Endothelial cell of umbilical vein (primary cell): ENCODE results near the gene TULP1. TPM values are rescaled to one million over a fixed set of nuclear protein-coding genes. Genes with fewer than 3 reads are reported as not detected.

ENCODE experiments used
- BruUV-seq: library from RNA; stranded (reverse); fragments of 400-500 nt; replicated peaks from 2 replicates; lab custom pipeline; 2021; lab: Mats Ljungman, UMichigan
- CTCF ChIA-PET: fragments of 300-600, 350-600 bp; sonication (Branson Sonifier 250); formaldehyde crosslinking; loops from one replicate; lab custom pipeline; 2021; ENCODE audit warnings: antibody characterized with exemption, inconsistent platforms; lab: Charles Lee
- POLR2A ChIA-PET: fragments of 300-600, 350-600 bp; sonication (Branson Sonifier 250); formaldehyde crosslinking; loops from one replicate; lab custom pipeline; 2021; ENCODE audit warnings: antibody characterized with exemption, inconsistent platforms; lab: Charles Lee
- DNase-seq: peaks from one replicate; pipeline ENCODE4 v3.0.0-alpha.2; 2011; ENCODE audit warnings: low read depth, low spot score
- FAIRE-seq: peaks from 2 replicates; lab custom pipeline; 2011; peaks lifted over from hg19 to GRCh38; lab: Jason Lieb, UNC
- H2AFZ ChIP-seq: 2 replicates; pipeline ENCODE4 v1.6.0; 2012; ENCODE audit warnings: low read depth, low read length, control low read depth, inconsistent platforms
- H3K27ac ChIP-seq: 2 replicates; pipeline ENCODE4 v1.5.1; 2011; ENCODE audit warnings: low read depth, mild to moderate bottlenecking, control low read depth, low read length, moderate library complexity; ENCODE audit not compliant: insufficient read depth
- H3K27me3 ChIP-seq, 2 experiments: 2 replicates each; pipeline versions ENCODE4 v1.6.0 to v1.6.1; 2011; ENCODE audit warnings: low read length in 2 of 2, mixed read lengths in 1 of 2; ENCODE audit not compliant: control insufficient read depth in 2 of 2, insufficient read depth in 2 of 2
- H3K36me3 ChIP-seq, 2 experiments: 2 replicates in 1 of 2; 3 replicates in 1 of 2; pipeline ENCODE4 v1.5.1; 2011; ENCODE audit warnings: low read length in 2 of 2, mild to moderate bottlenecking in 1 of 2, moderate library complexity in 1 of 2; ENCODE audit not compliant: control insufficient read depth in 2 of 2, insufficient read depth in 2 of 2; ENCODE audit errors: extremely low read depth in 1 of 2
- H3K4me1 ChIP-seq: 3 replicates; pipeline ENCODE4 v1.5.1; 2011; ENCODE audit warnings: mild to moderate bottlenecking, low read length; ENCODE audit not compliant: control insufficient read depth, insufficient read depth; ENCODE audit errors: extremely low read depth
- H3K4me2 ChIP-seq: 2 replicates; pipeline ENCODE4 v1.6.1; 2011; ENCODE audit warnings: low read length, control low read depth, mixed read lengths; ENCODE audit not compliant: insufficient read depth
- H3K4me3 ChIP-seq, 3 experiments: fragments of 200-600 bp in 1 of 3; sonication (generic), shearing (Covaris generic) in 1 of 3; replicated peaks in 1 of 3; 2 replicates each; pipeline ENCODE4 v1.5.1; 2011 to 2016; ENCODE audit warnings: control low read depth in 3 of 3, low read length in 3 of 3, mild to moderate bottlenecking in 2 of 3, inconsistent platforms in 1 of 3, low read depth in 1 of 3, moderate library complexity in 1 of 3; ENCODE audit not compliant: insufficient read depth in 1 of 3
- H3K79me2 ChIP-seq: 2 replicates; pipeline ENCODE4 v1.6.0; 2012; ENCODE audit warnings: low read length, inconsistent platforms; ENCODE audit not compliant: control insufficient read depth, insufficient read depth
- H3K9ac ChIP-seq: replicated peaks from 2 replicates; pipeline ENCODE3; 2011; ENCODE audit warnings: low read length, control low read depth; ENCODE audit not compliant: insufficient read depth; ENCODE audit errors: extremely low read depth
- H3K9me1 ChIP-seq: replicated peaks from 3 replicates; pipeline ENCODE4 v1.6.0; 2011; ENCODE audit warnings: mild to moderate bottlenecking, low read length; ENCODE audit not compliant: control insufficient read depth, insufficient read depth; ENCODE audit errors: extremely low read depth
- H3K9me3 ChIP-seq: replicated peaks from 2 replicates; pipeline ENCODE4 v1.5.1; 2012; ENCODE audit warnings: low read length, inconsistent platforms; ENCODE audit not compliant: control insufficient read depth, insufficient read depth
- H4K20me1 ChIP-seq: replicated peaks from 2 replicates; pipeline ENCODE3; 2011; ENCODE audit warnings: mild to moderate bottlenecking, low read length; ENCODE audit not compliant: control insufficient read depth, insufficient read depth; ENCODE audit errors: extremely low read depth
- CTCF ChIP-seq, 2 donors: IDR thresholded peaks; 1 replicate in 1 of 2; 2 replicates in 1 of 2; pipeline ENCODE4 v1.5.1; 2011; ENCODE audit warnings: low read length in 2 of 2, mild to moderate bottlenecking in 2 of 2, moderate library complexity in 2 of 2, control low read depth in 1 of 2, inconsistent platforms in 1 of 2, low read depth in 1 of 2; ENCODE audit not compliant: insufficient read depth in 1 of 2; ENCODE audit errors: extremely low read depth in 1 of 2
- EZH2 ChIP-seq: IDR thresholded peaks from 2 replicates; pipeline ENCODE4 v1.6.1; 2012; ENCODE audit warnings: borderline replicate concordance, low read depth, mild to moderate bottlenecking, moderate library complexity, low read length, inconsistent platforms; ENCODE audit not compliant: severe bottlenecking
- FOS ChIP-seq: IDR thresholded peaks from 2 replicates; pipeline ENCODE4 v1.6.1; 2011; ENCODE audit warnings: mild to moderate bottlenecking, low read length, moderate library complexity, borderline replicate concordance; ENCODE audit not compliant: insufficient read depth
- GATA2 ChIP-seq: IDR thresholded peaks from 2 replicates; pipeline ENCODE4 v1.7.0; 2011; ENCODE audit warnings: low read depth, mild to moderate bottlenecking, moderate library complexity, mixed read lengths, low read length; ENCODE audit not compliant: insufficient read length, insufficient read depth
- JUN ChIP-seq: IDR thresholded peaks from 2 replicates; pipeline ENCODE4 v1.6.1; 2011; ENCODE audit warnings: borderline replicate concordance, low read depth; ENCODE audit not compliant: insufficient read length, insufficient read depth
- MAX ChIP-seq: IDR thresholded peaks from 2 replicates; pipeline ENCODE4 v1.6.1; 2011; ENCODE audit not compliant: insufficient read depth, insufficient read length
- MYC ChIP-seq: IDR thresholded peaks from one replicate; pipeline ENCODE4 v1.6.1; 2011; ENCODE audit warnings: mild to moderate bottlenecking, low read depth, low read length
- POLR2A ChIP-seq: IDR thresholded peaks from 2 replicates; pipeline ENCODE4 v1.6.1; 2012; ENCODE audit warnings: low read depth, mild to moderate bottlenecking, control low read depth, low read length
- POLR2AphosphoS5 ChIP-seq: IDR thresholded peaks from 2 replicates; pipeline ENCODE4 v1.6.1; 2012; ENCODE audit warnings: low read depth, mild to moderate bottlenecking, control low read depth, low read length, moderate library complexity; ENCODE audit not compliant: insufficient read depth
- dilution Hi-C: fragments of 300-500 bp; cut with MboI; formaldehyde crosslinking; loops from one replicate; pipeline ENCODE4 v1.15.0; 2019; ENCODE audit warnings: low sequenced_read_pairs; ENCODE audit not compliant: extremely low pct_ligation_motif_present
- intact Hi-C: fragments of 100-400 bp; cut with micrococcal nuclease; formaldehyde crosslinking; loops from one replicate; pipeline ENCODE4 v1.10.0; 2022
- polyA plus RNA-seq, 4 experiments: library from polyadenylated mRNA; depleted of rRNA in 3 of 4; stranded (reverse) in 3 of 4; unstranded in 1 of 4; fragments of >200 nt; gene quantifications; 2 replicates each; pipeline versions ENCODE4 v1.2.1 to v1.2.3, GENCODE V29; 2011 to 2012; ENCODE audit warnings: missing spikeins in 1 of 4
- total RNA-seq: library from RNA; stranded (reverse); gene quantifications from 2 replicates; pipeline ENCODE4 v1.2.3, GENCODE V29; 2021

Gene TULP1
- total and polyA plus RNA-seq, 2 donors (not counting 3 experiments of a cell fraction or from before 2014, with no cell fraction given) = not detected

- H3K9me3 ChIP-seq = no peaks in the 10 kb centered on the region
- intact Hi-C loops = no loop called here
- POLR2A ChIA-PET = no interaction called here
These were observed 30.9 kb upstream of the TULP1 start for GRCh38 chr6:35543459-35544193.

More at GRCh38 chr6:35543459-35544193, 30.9 kb upstream of the TULP1 start:
- dilution Hi-C loops = no loop called here
- Histone ChIP-seq H3K27me3 (peaks cover 3 to 9% of the 10 kb centered on the region in 2 experiments), H2AFZ (no peak overlapping the region), H3K4me3 (no peak overlapping the region), H3K36me3 (no peaks in the 10 kb centered on the region), H3K4me1 (no peaks in the 10 kb centered on the region), H3K9me1 (no peaks in the 10 kb centered on the region), H4K20me1 (no peaks in the 10 kb centered on the region), H3K9ac (no peak overlapping the region), H3K27ac (no peak overlapping the region), H3K79me2 (no peaks in the 10 kb centered on the region), H3K4me2 (no peak overlapping the region)
- no peak for FAIRE-seq
- DNase-seq = no peak
- CTCF ChIA-PET = interaction anchor here (1.5 to 5.1 kb wide), 2 partner anchors 8 to 21 kb away, joined by 7 to 31 read pairs; no protein-coding TSS in a partner anchor
- no TSS peak for BruUV-seq
- TF ChIP-seq MYC (no peak), FOS (no peak), POLR2AphosphoS5 (no peak), CTCF (IDR thresholded peaks at IDR 0.05; ENCODE audit: extremely low read depth in 1 of 2, insufficient read depth in 1 of 2, low read depth in 1 of 2, low read length in 2 of 2) (no peak), JUN (no peak), MAX (no peak), EZH2 (no peak), POLR2A (no peak), GATA2 (no peak)
